Mucosa of rectum (tissue), 2 donors: ENCODE results near the gene DACT2.
A peak's percentile ranks its signal among the peaks of the same experiment; 100 is the strongest.

Experiments used
- H3K27ac ChIP-seq, 2 donors: one replicate each; pipeline ENCODE4 v1.7.0; 2013; ENCODE audit warnings: inconsistent platforms in 2 of 2, low read depth in 2 of 2, low read length in 2 of 2
- H3K27me3 ChIP-seq, 2 donors: one replicate each; pipeline ENCODE4 v1.7.0; 2013; ENCODE audit warnings: low read length in 2 of 2; ENCODE audit not compliant: control insufficient read depth in 2 of 2, insufficient read depth in 2 of 2
- H3K36me3 ChIP-seq, 2 donors: one replicate each; pipeline ENCODE4 v1.7.0; 2013; ENCODE audit warnings: low read length in 2 of 2; ENCODE audit not compliant: control insufficient read depth in 2 of 2, insufficient read depth in 2 of 2
- H3K4me1 ChIP-seq, 2 donors: one replicate each; pipeline ENCODE4 v1.7.0; 2013; ENCODE audit warnings: low read length in 2 of 2, mild to moderate bottlenecking in 1 of 2; ENCODE audit not compliant: control insufficient read depth in 2 of 2, insufficient read depth in 2 of 2
- H3K4me3 ChIP-seq, 2 donors: one replicate each; pipeline ENCODE4 v1.7.0; 2013; ENCODE audit warnings: low read length in 2 of 2
- H3K9ac ChIP-seq, 2 donors: one replicate each; pipeline ENCODE4 v1.7.0; 2013; ENCODE audit warnings: low read length in 2 of 2, low read depth in 1 of 2, mild to moderate bottlenecking in 1 of 2
- H3K9me3 ChIP-seq, 2 donors: one replicate each; pipeline ENCODE4 v1.7.0; 2013; ENCODE audit warnings: low read length in 2 of 2; ENCODE audit not compliant: control insufficient read depth in 2 of 2
- donor health status: healthy.
- donor health status: Normal muscosa, but diverticular disease.

The DACT2 gene

GRCh38 chr6:168319279-168320111 lies at the start of gene DACT2:
Gene DACT2, minus strand, starts transcription at chr6:168319777. Its CDS starts 144 bp downstream, at chr6:168319633.
- no peaks in the 10 kb centered on the region for H3K27me3 ChIP-seq
- no peaks in the 10 kb centered on the region for H3K9me3 ChIP-seq
- peak within 1 kb of the TSS; percentile 56 to 57 for H3K9ac ChIP-seq
- peak within 1 kb of the TSS; percentile 59 to 66 for H3K4me3 ChIP-seq
- peaks cover 7 to 8% of the 10 kb centered on the region in 2 donors for H3K4me1 ChIP-seq
- H3K27ac ChIP-seq = no peak within 1 kb of the TSS
- H3K36me3 ChIP-seq = no peaks in the 10 kb centered on the region

- H3K27me3 ChIP-seq = no peaks in the 10 kb centered on the region
- no peak overlapping the region for H3K4me3 ChIP-seq
- peaks cover 0 to 6% of the 10 kb centered on the region in 2 donors for H3K4me1 ChIP-seq
- H3K36me3 ChIP-seq = no peaks in the 10 kb centered on the region
- H3K27ac ChIP-seq = no peak overlapping the region
- no peak overlapping the region for H3K9ac ChIP-seq
- no peaks in the 10 kb centered on the region for H3K9me3 ChIP-seq
These were observed 49.4 kb upstream of the DACT2 start for GRCh38 chr6:168368936-168369335.

GRCh38 chr6:168368066-168368820 lies 48.7 kb upstream of the DACT2 start:
- H3K36me3 ChIP-seq = no peaks in the 10 kb centered on the region
- H3K9ac ChIP-seq = no peak overlapping the region
- H3K4me1 ChIP-seq = peaks cover 0 to 6% of the 10 kb centered on the region in 2 donors
- H3K9me3 ChIP-seq = no peaks in the 10 kb centered on the region
- H3K4me3 ChIP-seq = no peak overlapping the region
- H3K27me3 ChIP-seq = no peaks in the 10 kb centered on the region
- H3K27ac ChIP-seq = no peak overlapping the region

- H3K27ac ChIP-seq = no peak overlapping the region
- no peaks in the 10 kb centered on the region for H3K36me3 ChIP-seq
- peaks cover 0 to 6% of the 10 kb centered on the region in 2 donors for H3K4me1 ChIP-seq
- no peaks in the 10 kb centered on the region for H3K9me3 ChIP-seq
- no peak overlapping the region for H3K9ac ChIP-seq
- H3K4me3 ChIP-seq = no peak overlapping the region
- no peaks in the 10 kb centered on the region for H3K27me3 ChIP-seq
These were observed 47.7 kb upstream of the DACT2 start for GRCh38 chr6:168367285-168367751.

- no peaks in the 10 kb centered on the region for H3K27me3 ChIP-seq
- H3K27ac ChIP-seq = no peak overlapping the region
- peaks cover 0 to 6% of the 10 kb centered on the region in 2 donors for H3K4me1 ChIP-seq
- H3K4me3 ChIP-seq = no peak overlapping the region
- H3K9me3 ChIP-seq = no peaks in the 10 kb centered on the region
- H3K36me3 ChIP-seq = no peaks in the 10 kb centered on the region
- H3K9ac ChIP-seq = no peak overlapping the region
These were observed 46.9 kb upstream of the DACT2 start for GRCh38 chr6:168366473-168366872.

GRCh38 chr6:168365422-168366165 lies 46.0 kb upstream of the DACT2 start:
- H3K4me1 ChIP-seq = peaks cover 0 to 6% of the 10 kb centered on the region in 2 donors
- no peak overlapping the region for H3K4me3 ChIP-seq
- H3K27ac ChIP-seq = no peak overlapping the region
- no peaks in the 10 kb centered on the region for H3K36me3 ChIP-seq
- no peak overlapping the region for H3K9ac ChIP-seq
- H3K27me3 ChIP-seq = no peaks in the 10 kb centered on the region
- no peaks in the 10 kb centered on the region for H3K9me3 ChIP-seq

- H3K4me3 ChIP-seq = no peak overlapping the region
- no peak overlapping the region for H3K27ac ChIP-seq
- no peaks in the 10 kb centered on the region for H3K9me3 ChIP-seq
- no peak overlapping the region for H3K9ac ChIP-seq
- peaks cover 0 to 2% of the 10 kb centered on the region in 2 donors for H3K4me1 ChIP-seq
- H3K27me3 ChIP-seq = no peaks in the 10 kb centered on the region
- no peaks in the 10 kb centered on the region for H3K36me3 ChIP-seq
These were observed 45.3 kb upstream of the DACT2 start for GRCh38 chr6:168364793-168365421.

GRCh38 chr6:168363811-168364792 lies 44.5 kb upstream of the DACT2 start:
- no peaks in the 10 kb centered on the region for H3K4me1 ChIP-seq
- no peaks in the 10 kb centered on the region for H3K9me3 ChIP-seq
- H3K27ac ChIP-seq = no peak overlapping the region
- H3K36me3 ChIP-seq = no peaks in the 10 kb centered on the region
- H3K27me3 ChIP-seq = no peaks in the 10 kb centered on the region
- H3K4me3 ChIP-seq = no peak overlapping the region
- H3K9ac ChIP-seq = no peak overlapping the region

- Histone ChIP-seq H3K4me1 (no peaks in the 10 kb centered on the region), H3K9me3 (no peaks in the 10 kb centered on the region)
These were observed 43.7 kb upstream of the DACT2 start for GRCh38 chr6:168363302-168363701.

More at GRCh38 chr6:168363302-168363701, 43.7 kb upstream of the DACT2 start:
- no peak overlapping the region for H3K9ac ChIP-seq
- H3K4me3 ChIP-seq = no peak overlapping the region
- no peaks in the 10 kb centered on the region for H3K36me3 ChIP-seq
- H3K27me3 ChIP-seq = no peaks in the 10 kb centered on the region
- H3K27ac ChIP-seq = no peak overlapping the region
